Measurements from ENCODE around the gene ZNF628.
"Not testable (repeated sequence)": the region's sequence is repeated elsewhere in the genome, so short reads cannot be mapped to it uniquely, and the experiment has no call there.

The ZNF628 gene

DNA sequence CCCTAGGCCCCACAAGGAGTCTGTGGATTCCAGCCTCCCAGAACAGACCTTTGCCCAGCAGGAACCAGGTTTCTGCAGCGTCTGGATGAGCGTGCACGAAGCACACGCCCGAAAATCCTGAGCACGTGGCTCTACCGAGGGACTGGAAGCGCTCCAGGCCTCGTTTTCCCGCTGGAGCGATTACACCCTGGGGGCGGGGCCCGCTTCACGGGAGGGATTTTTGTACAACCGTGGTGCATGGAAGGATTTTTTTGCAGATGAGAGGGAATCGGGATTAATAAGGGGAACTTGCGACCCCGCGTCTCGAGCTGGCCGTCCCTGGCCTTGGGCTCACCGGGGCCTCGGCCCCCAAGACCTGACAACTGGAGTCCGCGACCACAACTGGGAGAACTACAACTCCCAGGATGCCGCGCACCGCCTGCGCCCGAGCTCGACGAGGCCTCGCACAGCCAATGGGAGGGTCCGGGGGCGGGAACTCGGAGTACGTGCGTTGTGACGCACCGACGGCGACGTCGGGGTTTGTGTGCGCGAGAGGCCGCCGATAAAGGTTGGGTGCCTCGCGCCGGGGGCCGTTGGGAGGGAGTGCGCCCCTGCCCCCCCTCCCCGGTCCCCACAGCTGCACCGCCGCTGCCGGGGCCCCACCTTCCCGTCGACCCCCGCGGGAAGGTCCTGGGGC is at the start of gene ZNF628:
Gene ZNF628, plus strand, starts transcription at position 518 of the 676 bp plus-strand sequence. CDS start 3,294 bp downstream, outside the sequence.
- DNase-seq: peak; percentile 99

DNA sequence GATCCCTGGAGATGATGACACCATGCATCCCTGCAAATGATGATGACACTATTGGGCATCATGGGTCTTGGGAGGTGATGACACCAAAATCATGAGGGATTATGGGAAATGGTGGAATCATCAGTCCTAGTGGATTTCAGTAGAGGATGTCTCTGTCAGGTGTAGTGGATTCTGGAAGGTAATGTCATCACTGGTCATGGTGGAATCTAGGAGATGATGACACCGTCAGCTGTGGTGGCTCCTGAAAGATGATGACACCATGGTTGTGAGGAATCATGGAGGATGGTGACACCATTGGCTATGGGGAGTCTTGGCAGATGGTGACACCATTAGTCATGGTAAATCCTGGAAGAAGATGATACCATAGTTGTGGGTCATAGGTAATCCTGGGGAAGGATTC is 45.2 kb upstream of the ZNF628 start:
- no peak for DNase-seq

DNA sequence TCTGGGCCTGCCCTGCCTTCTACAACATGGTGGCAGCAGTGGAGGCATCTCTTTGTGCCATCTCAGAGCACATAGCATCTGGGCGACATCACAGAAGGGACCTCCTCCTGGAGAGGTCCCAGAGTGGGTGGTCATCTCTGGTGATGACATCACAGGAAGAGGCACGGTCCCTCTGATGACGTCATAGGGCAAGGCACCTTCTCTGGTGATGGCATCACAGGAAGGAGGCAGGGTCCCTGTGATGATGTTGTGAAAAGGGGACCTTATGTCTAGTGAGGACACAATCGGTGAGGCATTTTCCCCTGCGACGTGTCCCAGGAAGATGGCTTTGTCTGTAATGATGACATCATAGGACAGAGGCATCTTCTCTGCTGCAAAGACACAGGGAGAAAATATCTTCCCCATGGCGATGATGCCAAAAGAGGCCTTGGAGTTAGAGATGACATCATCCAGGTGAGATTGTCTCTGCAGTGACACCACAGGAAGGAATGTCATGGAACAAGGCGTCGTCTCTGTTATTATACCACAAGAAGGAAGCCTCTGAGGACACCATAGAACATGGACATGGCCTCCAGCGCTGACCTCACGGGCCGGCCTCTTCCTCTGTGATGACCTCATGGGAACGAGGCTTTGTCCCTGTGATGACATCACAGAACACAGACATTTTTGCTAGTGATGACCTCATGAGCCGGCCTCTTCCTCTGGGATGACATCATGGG is 44.0 kb upstream of the ZNF628 start:
- no peak for DNase-seq

DNA sequence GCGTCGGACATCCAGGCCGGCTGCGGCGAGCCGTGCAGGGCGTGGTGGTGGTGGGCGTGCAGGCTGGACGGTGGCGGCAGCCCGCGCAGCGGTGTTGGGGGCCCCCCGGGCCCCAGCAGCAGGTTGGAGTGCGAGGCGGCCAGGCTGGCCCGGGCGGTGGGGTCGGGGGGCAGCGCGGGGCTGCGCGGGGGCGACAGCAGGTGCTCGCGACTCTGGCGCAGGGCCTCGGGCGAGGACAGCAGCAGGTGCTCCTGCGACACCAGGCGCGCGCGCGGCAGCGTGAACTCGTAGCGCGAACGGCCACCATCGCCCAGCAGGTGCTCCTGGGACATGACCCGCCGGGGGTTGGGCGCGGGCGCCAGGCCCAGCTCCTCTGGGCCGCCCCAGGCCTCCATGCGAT is 43.1 kb upstream of the ZNF628 start:
- no peak for DNase-seq

DNA sequence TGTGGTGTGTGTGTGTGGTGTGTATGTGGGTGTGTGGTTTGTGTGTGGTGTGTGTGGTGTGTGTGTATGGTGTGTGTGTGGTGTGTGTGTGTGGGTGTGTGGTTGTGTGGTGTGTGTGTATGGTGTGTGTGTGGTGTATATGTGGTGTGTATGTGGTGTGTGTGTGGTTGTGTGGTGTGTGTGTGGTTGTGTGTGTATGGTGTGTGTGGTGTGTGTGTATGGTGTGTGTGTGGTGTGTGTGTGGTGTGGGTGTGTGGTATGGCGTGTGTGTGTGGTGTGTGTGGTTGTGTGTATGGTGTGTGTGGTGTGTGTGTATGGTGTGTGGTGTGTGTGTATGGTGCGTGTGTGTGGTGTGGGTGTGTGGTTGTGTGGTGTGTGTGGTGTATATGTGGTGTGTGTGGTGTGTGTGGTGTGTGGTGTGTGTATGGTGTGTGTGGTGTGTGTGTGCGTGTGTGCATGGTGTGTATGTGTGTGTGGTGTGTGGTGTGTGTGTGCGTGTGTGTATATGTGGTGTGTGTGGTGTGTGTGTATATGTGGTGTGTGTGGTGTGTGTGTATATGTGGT is 42.0 kb upstream of the ZNF628 start:
- no peak for DNase-seq

DNA sequence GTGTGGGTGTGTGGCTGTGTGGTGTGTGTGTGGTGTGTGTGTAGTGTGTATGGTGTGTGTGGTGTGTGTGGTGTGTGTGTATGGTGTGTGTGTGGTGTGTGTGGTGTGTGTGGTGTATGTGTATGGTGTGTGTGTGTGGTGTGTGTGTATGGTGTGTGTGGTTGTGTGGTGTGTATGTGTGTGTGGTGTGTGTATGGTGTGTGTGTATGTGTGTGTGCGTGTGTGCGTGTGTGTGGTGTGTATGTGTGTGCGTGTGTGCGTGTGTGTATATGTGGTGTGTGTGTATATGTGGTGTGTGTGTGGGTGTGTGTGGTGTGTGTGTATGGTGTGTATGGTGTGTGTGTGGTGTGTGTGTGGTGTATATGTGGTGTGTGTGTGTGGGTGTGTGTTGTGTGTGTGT is 41.4 kb upstream of the ZNF628 start:
- no peak for DNase-seq

DNA sequence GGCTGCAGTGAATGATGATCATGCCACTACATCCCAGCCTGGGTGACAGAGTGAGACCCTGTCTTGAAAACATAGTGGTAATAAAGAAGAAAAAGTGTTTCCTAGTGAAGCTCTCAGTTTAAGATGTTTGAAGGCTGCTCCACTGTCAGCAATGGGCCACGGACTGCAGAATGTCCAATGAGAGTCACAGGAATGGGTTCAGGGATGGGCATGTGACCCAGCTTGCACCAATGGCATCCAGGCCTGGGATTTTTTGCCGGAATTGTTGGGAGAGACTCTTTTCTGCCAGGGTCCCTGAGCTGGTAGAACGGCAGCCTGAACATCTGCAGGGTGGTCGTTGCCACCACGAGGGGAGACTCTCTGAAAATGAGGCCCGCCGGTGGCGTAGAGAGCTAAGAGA is 39.6 kb upstream of the ZNF628 start:
- no peak for DNase-seq

DNA sequence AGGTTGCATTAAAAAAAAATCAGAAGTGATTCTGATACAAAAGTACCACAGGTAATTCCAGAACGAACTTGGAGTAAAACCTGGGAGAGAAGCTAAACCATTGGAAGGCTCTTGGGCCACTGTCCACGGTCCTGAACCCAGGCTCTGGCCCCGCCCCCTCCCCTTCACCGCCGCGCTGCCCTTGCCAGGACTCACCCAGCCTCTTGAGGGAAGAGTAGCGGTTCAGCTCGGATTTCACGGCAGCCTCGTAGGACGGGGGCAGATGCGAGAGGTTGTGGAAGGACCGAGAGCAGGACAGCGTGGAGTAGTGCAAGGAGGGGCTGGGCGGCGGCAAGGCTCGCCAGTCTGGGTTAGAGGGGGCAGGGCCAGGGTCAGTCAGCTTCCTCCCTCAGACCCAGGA is 39.0 kb upstream of the ZNF628 start:
- DNase-seq: peak; percentile 88

DNA sequence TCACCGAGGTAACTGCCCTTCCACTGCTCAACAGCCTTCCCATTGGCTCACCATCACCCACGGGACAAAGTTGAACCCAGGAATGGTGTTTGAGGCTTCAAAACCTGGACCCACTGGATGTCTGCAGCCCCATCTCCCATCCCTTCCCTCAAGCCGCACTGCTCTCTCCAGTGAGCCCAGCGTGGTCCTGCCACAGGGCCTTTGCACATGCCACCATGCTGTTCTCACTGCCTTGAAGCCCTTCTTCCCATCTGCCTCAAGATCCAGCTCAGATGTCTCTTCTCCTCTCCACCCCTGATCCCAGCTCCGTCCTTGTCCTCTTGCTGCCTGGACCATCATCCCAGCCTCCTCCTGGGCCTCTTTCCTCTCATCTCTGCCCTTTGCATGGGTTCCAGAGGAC is 37.4 kb upstream of the ZNF628 start:
- DNase-seq: no peak

DNA sequence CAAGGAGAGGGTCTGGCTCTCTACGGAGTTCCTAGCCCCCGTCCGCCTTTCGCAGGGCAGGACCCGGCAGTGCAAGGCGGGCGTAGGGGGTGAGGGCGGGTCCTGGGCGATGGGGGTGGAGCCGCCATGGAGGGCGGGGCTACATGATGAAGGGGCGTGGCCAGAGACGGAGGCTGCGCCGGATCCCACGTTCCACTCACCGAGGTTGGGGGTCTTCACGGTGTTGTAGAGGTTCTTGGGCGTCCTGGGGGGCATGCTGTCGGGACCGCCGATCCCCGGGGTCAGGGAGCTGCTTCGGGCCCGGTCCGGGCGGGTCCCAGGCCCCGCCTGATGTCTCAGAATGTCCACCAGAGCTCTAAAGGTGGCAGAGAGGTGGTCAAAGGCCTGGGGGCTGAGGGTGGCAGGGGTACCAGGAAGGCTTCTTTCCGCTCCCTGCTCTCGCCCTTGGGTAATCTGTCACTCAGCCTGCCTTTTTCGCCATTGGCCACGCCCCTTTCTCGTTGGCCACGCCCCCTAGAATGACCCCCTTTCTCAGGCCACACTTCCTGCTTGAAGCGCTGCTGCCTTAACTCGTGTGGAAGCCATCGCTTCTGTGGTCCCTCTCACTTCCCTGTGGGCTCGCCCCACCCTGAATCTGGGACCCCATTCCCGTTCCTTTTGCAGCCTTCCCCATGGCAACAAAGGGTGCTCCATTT is 35.9 kb upstream of the ZNF628 start:
- DNase-seq: peak; percentile 64

DNA sequence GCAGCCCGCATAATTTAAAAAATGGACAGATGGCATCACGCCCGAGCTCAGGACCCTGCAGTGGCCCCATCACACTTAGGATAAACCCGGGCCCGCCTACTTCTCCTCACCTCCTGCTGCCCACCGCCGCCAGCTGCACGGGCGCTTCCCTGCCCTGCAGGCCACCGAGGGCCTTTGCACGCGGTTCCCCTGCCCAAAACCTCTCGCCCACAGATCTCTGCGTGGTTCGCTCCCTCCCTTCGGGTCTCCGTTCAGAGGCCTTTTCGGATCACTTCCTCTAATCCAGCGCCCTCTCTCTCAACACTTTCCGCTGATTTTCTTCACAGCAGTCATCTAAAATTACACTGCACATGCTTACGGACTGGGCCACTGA is 35.1 kb upstream of the ZNF628 start:
- DNase-seq: peak; percentile 67

DNA sequence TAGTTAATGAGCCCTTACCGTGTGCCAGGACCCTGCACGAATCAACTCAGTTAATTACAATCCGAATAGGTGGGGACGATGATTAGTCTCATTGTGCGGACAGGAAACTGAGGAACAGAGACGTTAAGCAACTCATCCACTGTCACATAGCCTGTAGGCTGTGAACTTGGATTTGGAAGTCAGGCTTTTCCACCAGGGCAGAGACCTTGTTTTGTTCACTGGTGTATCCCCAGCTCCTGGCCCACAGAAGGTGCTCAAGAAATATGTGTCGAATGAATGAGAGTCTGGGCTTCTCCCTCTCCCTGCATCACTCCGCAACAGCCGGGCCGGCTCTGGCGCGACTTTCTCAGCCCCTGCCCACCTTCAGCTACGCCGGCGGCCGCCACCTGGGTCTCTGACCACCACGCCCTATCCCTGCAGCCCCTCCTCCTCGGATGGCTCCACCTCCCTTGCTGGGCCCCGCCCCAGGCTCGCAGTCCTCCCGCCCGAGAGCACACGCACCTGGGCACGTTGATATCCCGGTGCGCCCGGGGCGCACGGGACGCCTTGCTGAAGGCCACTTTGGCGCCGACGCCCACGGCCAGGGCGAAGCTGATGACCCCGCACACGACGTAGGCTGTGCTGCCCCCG is 34.6 kb upstream of the ZNF628 start:
- DNase-seq: peak; percentile 56

DNA sequence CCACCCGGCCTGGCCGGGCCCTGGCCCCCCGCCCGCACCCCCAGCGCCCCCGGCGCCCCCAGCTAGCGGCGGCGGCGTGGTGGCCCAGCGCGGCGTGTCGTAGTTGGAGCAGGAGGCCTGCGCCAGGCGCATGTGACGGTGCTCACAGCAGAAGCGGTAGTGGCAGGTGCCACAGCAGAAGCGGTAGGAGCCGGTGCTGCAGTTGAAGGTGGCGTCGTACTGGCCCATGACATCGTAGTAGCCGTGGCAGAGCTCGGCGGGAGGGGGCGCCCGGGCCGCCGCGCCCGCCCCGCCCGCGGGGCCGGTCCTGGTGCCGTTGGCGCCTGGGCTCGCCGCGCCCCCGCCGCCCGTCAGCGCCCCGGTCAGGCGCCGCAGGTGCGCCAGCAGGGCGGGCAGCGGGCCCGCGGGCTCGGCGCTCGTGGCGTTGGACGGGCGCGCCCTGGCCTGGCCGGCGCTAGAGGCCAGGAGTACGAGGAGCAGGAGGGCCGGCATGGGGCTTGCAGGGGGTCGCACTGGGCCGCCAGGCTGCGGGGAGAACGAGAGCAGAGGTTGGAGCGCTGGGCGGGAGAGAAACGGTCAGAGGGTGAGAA is 34.0 kb upstream of the ZNF628 start:
- peak; percentile 46 for DNase-seq

DNA sequence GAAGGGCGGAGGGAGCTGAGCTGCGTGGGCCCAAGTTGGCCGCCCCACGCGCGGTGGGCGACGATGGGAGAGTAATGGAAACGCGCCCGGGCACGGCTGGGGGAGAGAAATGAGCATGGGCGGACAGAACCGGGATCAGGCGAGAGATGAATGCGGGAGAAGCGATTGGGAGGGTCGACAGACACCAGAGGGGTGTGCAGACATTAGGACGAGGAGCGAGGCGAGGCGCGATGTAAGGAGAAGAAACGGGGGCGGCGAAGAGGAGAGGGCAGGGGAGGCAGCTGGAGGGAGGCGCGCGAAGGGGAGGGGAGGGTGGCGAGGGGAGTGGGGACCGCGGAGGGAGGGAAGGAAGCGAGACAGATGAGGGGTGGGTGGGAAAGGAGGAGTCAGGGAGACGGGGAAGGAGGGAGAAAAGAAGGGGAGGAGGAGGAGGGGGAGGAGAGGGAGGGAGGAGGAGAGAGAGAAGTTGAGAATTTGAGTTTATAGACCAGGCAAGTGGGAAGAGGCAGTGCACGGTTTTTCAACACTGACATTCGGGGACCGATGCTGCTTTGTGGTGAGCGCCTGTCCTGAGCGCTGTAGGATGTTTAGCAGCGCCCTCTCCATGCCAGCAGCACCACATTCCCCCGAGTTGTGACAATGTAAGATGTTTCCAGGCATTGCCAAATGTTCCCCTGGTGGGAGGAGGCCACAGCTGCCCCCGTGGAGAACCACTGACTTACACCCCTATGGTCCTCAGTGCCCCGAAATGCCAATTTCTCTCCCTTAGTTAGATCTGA is 33.2 kb upstream of the ZNF628 start, which contains the start of gene SHISA7:
Gene SHISA7, minus strand, starts transcription at position 256 of the 779 bp plus-strand sequence. CDS start 437 bp downstream, outside the sequence.
- peak; percentile 82 for DNase-seq

DNA sequence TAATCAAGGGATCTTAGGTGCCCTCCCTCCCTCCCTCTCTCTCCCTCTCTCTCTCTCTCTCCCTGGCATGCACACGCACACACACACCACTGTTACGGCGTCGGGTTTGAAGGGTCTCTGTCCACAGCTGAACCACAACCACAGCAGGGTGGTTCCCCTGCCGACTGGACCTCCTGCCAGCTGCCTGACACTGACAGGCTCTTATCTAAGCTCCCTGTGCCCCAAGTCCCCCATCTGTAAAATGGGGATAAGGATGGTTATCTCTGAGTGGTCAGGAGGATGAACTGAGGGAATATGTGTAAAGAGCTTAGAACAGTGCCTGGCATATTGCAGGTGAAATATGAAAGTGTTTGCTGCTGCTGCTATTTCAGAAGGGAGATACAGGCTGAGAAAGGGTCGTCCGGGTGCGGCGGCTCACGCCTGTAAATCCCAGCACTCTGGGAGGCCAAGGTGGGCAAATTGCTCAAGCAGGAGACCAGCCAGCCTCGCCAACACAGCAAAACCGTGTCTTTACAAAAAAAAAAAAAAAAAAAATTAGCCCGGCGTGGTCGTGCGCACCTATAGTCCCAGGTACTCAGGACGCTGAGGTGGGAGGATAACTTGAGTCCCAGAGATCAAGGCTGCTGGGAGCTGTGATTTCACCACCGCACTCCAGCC is 32.5 kb upstream of the ZNF628 start:
- peak; percentile 96 for DNase-seq

DNA sequence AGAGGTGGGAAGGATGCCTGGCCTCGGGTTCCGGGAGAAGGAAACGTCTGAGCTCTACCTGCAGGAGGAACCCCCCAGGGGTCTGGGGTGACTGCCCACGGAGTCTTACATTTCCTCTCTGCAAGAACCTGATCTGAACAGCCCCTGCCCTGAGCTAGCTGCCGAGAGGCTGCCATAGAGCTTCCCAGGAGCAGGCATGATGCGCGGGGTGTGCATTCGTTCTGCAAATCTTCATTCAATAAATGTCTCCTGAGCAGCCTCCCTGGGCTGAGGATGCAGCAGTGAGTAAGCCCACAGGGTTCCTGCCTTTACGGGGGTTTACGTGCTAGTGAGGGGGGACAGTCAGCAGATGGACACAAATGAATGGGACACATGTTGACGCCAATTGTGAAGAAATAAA is 31.8 kb upstream of the ZNF628 start:
- DNase-seq: no peak

DNA sequence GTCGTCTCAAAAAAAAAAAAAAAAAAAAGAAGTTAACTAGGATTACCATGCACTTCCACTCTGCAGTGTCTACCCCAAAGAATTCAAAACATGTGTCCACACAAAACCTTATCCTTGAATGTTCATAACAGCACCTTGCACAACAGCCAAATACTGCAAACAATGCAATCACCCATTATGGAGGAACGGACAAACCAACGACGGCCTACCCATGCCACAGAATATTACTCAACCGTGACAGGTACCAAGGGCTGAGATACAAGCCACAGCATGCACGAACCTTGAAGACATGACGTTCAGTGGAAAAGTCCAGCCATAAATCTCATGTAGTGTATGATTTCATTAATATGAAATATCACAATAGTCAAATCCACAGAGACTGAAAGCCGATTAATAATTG is 30.4 kb upstream of the ZNF628 start:
- DNase-seq: no peak

DNA sequence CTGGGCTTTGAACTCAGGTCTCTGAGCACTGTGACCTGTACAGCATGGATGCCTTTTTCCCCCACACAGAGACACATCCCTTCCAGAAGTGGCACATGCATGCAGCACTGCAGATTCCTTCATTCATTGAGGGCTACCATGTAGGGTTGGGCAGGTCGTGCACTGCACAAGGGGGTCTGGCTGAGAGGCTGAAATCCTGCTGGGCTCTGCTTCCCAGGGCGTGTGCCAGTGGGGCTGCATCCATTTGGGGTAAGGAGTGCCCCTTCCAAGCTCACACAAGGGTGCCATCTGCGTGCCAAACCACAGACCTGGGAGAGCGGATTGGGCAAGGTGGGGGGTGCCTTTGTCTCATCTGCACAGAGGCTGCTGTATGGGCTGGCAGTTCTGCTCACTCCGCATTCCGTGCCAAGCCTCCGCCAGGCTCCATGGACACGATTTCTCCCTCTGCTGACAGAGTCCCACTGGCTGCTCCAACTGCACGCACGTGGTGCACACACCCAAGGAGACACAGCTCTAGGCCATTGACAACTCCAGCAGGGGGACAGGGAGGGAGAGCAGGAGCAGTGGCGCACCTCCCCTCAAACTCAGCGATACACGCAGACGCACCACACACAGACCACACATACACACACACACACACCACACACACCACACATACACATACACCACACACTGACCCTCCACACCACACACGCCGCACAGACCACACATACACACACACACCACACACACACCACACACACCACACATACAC is 28.8 kb upstream of the ZNF628 start:
- DNase-seq: peak; percentile 83

DNA sequence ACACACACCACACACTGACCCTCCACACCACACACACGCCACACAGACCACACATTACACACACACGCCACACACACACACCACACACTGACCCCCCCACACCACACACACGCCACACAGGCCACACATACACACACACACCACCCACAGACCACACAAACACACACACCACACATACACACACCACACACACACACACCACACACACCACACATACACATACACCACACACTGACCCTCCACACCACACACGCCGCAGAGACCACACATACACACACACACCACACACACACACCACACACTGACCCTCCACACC is 28.3 kb upstream of the ZNF628 start:
- DNase-seq: not testable (repeated sequence)

DNA sequence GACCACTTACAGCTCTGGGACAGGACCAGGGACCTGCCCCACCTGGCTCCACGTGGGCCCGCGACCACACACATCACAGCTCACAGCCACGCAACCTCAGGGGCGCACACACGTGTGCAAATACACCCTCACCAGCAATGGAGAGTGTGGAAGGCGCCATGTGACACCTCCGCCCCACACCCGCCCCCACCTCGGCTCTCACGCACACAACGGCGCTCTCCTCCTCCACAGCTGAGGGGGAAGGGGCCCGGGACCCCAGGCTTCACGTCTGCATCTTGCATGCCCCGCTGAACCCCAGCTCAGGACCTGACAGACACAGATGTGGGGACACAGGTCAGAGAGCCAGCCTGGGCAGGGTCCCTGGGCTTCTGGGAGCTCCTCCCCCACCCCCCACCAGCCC is 26.9 kb upstream of the ZNF628 start:
- no peak for DNase-seq
